SK-N-SH (cell line): ENCODE measurements around the gene CADM2. TPM values are rescaled to one million over a fixed set of nuclear protein-coding genes. Genes with fewer than 3 reads are reported as not detected.

Source experiments
- CTCF ChIA-PET: fragments of 300-600, 350-600 bp; formaldehyde crosslinking; extraction: SDS; loops from one replicate; lab custom pipeline; 2021; lab: Yijun Ruan, JAX
- POLR2A ChIA-PET: fragments of 350-600 bp; sonication (Branson Sonifier 250); formaldehyde crosslinking; extraction: SDS; loops from one replicate; lab custom pipeline; 2020; ENCODE audit warnings: antibody characterized with exemption, inconsistent platforms; lab: Yijun Ruan, JAX
- DNase-seq: peaks from one replicate; pipeline ENCODE4 v3.0.0; 2012
- H2AFZ ChIP-seq: fragments of 200-600 bp; sonication (generic); 2 replicates; pipeline ENCODE4 v1.8.1; 2016; ENCODE audit warnings: antibody characterized with exemption, mild to moderate bottlenecking, low read depth
- H3F3A ChIP-seq: fragments of 200-600 bp; sonication (generic); replicated peaks from 2 replicates; pipeline ENCODE3; 2016; ENCODE audit warnings: antibody characterized with exemption, mild to moderate bottlenecking; ENCODE audit not compliant: insufficient read depth
- H3K27ac ChIP-seq, 2 experiments: fragments of 200-500 bp in 1 of 2; fragments of 200-600 bp in 1 of 2; sonication (Bioruptor generic) in 1 of 2; sonication (generic), shearing (Covaris generic) in 1 of 2; 2 replicates each; pipeline versions ENCODE4 v1.5.1 to v1.6.1; 2014 to 2016; ENCODE audit warnings: low read depth in 2 of 2, inconsistent platforms in 1 of 2, low read length in 1 of 2, mild to moderate bottlenecking in 1 of 2, mixed read lengths in 1 of 2
- H3K27me3 ChIP-seq: fragments of 200-600 bp; sonication (generic), shearing (Covaris generic); 2 replicates; pipeline ENCODE4 v1.6.1; 2016; ENCODE audit warnings: mixed run types; ENCODE audit not compliant: insufficient read depth
- H3K36me3 ChIP-seq, 2 experiments: fragments of 200-500 bp in 1 of 2; fragments of 200-600 bp in 1 of 2; sonication (Bioruptor generic) in 1 of 2; sonication (generic) in 1 of 2; replicated peaks in 1 of 2; 2 replicates each; pipeline versions ENCODE3 to v1.5.1; 2014 to 2016; ENCODE audit warnings: low read length in 1 of 2, mild to moderate bottlenecking in 1 of 2; ENCODE audit not compliant: insufficient read depth in 2 of 2, control insufficient read depth in 1 of 2
- H3K4me1 ChIP-seq, 2 experiments: fragments of 200-500 bp in 1 of 2; fragments of 200-600 bp in 1 of 2; sonication (Bioruptor generic) in 1 of 2; sonication (generic), shearing (Covaris generic) in 1 of 2; 2 replicates each; pipeline versions ENCODE4 v1.5.1 to v1.6.1; 2014 to 2016; ENCODE audit warnings: low read depth in 1 of 2, low read length in 1 of 2, mixed run types in 1 of 2; ENCODE audit not compliant: insufficient read depth in 2 of 2, control insufficient read depth in 1 of 2
- H3K4me2 ChIP-seq: fragments of 200-600 bp; sonication (generic), shearing (Covaris generic); 2 replicates; pipeline ENCODE4 v1.6.1; 2017; ENCODE audit warnings: mixed run types
- H3K4me3 ChIP-seq, 2 experiments: fragments of 200-500 bp in 1 of 2; fragments of 200-600 bp in 1 of 2; sonication (Bioruptor generic) in 1 of 2; sonication (generic), shearing (Covaris generic) in 1 of 2; 2 replicates each; pipeline versions ENCODE4 v1.5.1 to v1.8.1; 2014 to 2016; ENCODE audit warnings: low read depth in 2 of 2, inconsistent platforms in 1 of 2, low read length in 1 of 2, mild to moderate bottlenecking in 1 of 2, mixed read lengths in 1 of 2, moderate library complexity in 1 of 2
- H3K79me2 ChIP-seq: fragments of 200-600 bp; sonication (generic); 2 replicates; pipeline ENCODE4 v1.8.1; 2017; ENCODE audit warnings: mild to moderate bottlenecking; ENCODE audit not compliant: insufficient read depth
- H3K9ac ChIP-seq: fragments of 200-600 bp; sonication (generic); 2 replicates; pipeline ENCODE4 v1.6.1; 2017; ENCODE audit warnings: mixed run types
- H3K9me2 ChIP-seq: fragments of 200-600 bp; sonication (generic); 2 replicates; pipeline ENCODE4 v1.6.1; 2017; ENCODE audit warnings: mixed run types
- H3K9me3 ChIP-seq: fragments of 200-600 bp; sonication (generic); 2 replicates; pipeline ENCODE4 v1.6.1; 2017; ENCODE audit warnings: mixed run types, mild to moderate bottlenecking, moderate library complexity
- H4K20me1 ChIP-seq: fragments of 200-600 bp; sonication (generic); 2 replicates; pipeline ENCODE4 v1.6.1; 2017; ENCODE audit warnings: mild to moderate bottlenecking, mixed run types; ENCODE audit not compliant: insufficient read depth
- ELF1 ChIP-seq: IDR thresholded peaks from 2 replicates; pipeline ENCODE4 v1.4.0; 2012
- EP300 ChIP-seq, 2 experiments: IDR thresholded peaks; 2 replicates each; pipeline versions ENCODE4 v1.4.0 to v1.6.1; 2012; ENCODE audit warnings: borderline replicate concordance in 1 of 2, low read depth in 1 of 2, low read length in 1 of 2
- FOSL2 ChIP-seq: IDR thresholded peaks from 2 replicates; pipeline ENCODE4 v1.4.0; 2012; ENCODE audit warnings: low read depth, mild to moderate bottlenecking, moderate library complexity, borderline replicate concordance
- GATA2 ChIP-seq: sonication (generic); formaldehyde crosslinking; IDR thresholded peaks from 2 replicates; pipeline ENCODE4 v1.5.0; 2020; ENCODE audit warnings: mild to moderate bottlenecking, missing genetic modification reagents
- NRF1 ChIP-seq: IDR thresholded peaks from 2 replicates; pipeline ENCODE4 v1.6.1; 2012; ENCODE audit warnings: low read depth, mild to moderate bottlenecking, low read length
- POLR2AphosphoS5 ChIP-seq: IDR thresholded peaks from 2 replicates; pipeline ENCODE4 v1.6.1; 2012; ENCODE audit warnings: low read depth, low read length
- RCOR1 ChIP-seq: fragments of 150-350 bp; IDR thresholded peaks from 2 replicates; pipeline ENCODE4 v1.6.1; 2017; ENCODE audit warnings: antibody characterized with exemption, low read length
- RXRA ChIP-seq: IDR thresholded peaks from 2 replicates; pipeline ENCODE4 v1.4.0; 2012; ENCODE audit warnings: low read depth, mild to moderate bottlenecking, borderline replicate concordance
- SIN3A ChIP-seq: IDR thresholded peaks from 2 replicates; pipeline ENCODE4 v1.6.1; 2012; ENCODE audit warnings: low read depth, mild to moderate bottlenecking, low read length, moderate library complexity, borderline replicate concordance
- TAF1 ChIP-seq: IDR thresholded peaks from 2 replicates; pipeline ENCODE4 v1.6.1; 2012; ENCODE audit warnings: low read depth, mild to moderate bottlenecking, low read length, moderate library complexity, borderline replicate concordance
- TEAD4 ChIP-seq: IDR thresholded peaks from 2 replicates; pipeline ENCODE4 v1.4.0; 2012; ENCODE audit warnings: mild to moderate bottlenecking, borderline replicate concordance; ENCODE audit not compliant: insufficient read depth
- WGBS: methylation state at CpG from one replicate; pipeline ENCODE4 v1.1.6; 2017; ENCODE audit warnings: low lambda C conversion rate; 5-methylcytosine and 5-hydroxymethylcytosine counted together
- polyA plus RNA-seq, 3 experiments: library from polyadenylated mRNA; depleted of rRNA; stranded (reverse); fragments of >200 nt; gene quantifications; 2 replicates each; pipeline ENCODE4 v1.2.3, GENCODE V29; 2012
- TF ChIP-seq, protein P1 (sequence below): IDR thresholded peaks from 2 replicates; pipeline ENCODE4 v1.6.1; 2012; ENCODE audit warnings: mild to moderate bottlenecking, low read depth, low read length, moderate library complexity
- TF ChIP-seq, protein P2 (sequence below): fragments of 150-350 bp; IDR thresholded peaks from 2 replicates; pipeline ENCODE4 v1.6.1; 2017; ENCODE audit warnings: antibody characterized with exemption, low read length, low read depth, borderline replicate concordance
- TF ChIP-seq, protein P3 (sequence below): IDR thresholded peaks from 2 replicates; pipeline ENCODE4 v1.4.0; 2012; ENCODE audit warnings: low read depth, borderline replicate concordance

Gene CADM2
- polyA plus RNA-seq, 1 of the 3 experiments (the other 2 are of a cell fraction), result 0.46 TPM

DNA sequence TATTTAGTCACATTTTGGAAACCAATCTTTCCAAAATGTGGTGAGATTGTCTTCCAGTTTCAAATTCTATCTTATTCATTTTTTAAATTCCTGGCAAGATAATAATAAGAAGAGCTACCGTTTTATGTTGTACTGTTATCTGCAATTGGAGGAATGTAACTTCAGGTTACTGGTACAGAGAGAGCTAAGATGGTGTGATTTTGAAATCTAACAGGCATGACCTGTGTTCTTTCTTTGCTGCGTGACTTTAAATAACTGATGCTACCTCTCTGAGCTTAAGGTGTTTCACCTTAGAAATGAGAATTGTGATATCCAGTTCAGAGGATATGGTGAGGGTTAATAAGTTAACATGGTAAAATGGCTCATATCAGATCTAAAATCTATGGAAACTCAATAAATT lies 21.7 kb downstream of the CADM2 start:
- Histone ChIP-seq H3F3A (no peaks in the 10 kb centered on the region), H3K9me2 (no peaks in the 10 kb centered on the region), H3K4me3 (no peak overlapping the region), H3K27ac (peak overlapping the region in 1 of 2 experiments; percentile 82; a peak in 2 of 4 replicates), H2AFZ (no peak overlapping the region), H3K4me1 (no peaks in the 10 kb centered on the region; a peak in 2 of 4 replicates), H3K9ac (no peak overlapping the region), H3K9me3 (no peaks in the 10 kb centered on the region), H3K27me3 (no peaks in the 10 kb centered on the region), H4K20me1 (no peaks in the 10 kb centered on the region), H3K36me3 (no peaks in the 10 kb centered on the region), H3K4me2 (no peak overlapping the region), H3K79me2 (no peaks in the 10 kb centered on the region)
- 14% methylated on average over 2 of the region's 2 CpGs for WGBS
- CTCF ChIA-PET, result no interaction called here
- TF ChIP-seq POLR2AphosphoS5, result no peak
- no peak for TF ChIP-seq RCOR1
- TF ChIP-seq ELF1, result no peak
- TF ChIP-seq, protein P1, sequence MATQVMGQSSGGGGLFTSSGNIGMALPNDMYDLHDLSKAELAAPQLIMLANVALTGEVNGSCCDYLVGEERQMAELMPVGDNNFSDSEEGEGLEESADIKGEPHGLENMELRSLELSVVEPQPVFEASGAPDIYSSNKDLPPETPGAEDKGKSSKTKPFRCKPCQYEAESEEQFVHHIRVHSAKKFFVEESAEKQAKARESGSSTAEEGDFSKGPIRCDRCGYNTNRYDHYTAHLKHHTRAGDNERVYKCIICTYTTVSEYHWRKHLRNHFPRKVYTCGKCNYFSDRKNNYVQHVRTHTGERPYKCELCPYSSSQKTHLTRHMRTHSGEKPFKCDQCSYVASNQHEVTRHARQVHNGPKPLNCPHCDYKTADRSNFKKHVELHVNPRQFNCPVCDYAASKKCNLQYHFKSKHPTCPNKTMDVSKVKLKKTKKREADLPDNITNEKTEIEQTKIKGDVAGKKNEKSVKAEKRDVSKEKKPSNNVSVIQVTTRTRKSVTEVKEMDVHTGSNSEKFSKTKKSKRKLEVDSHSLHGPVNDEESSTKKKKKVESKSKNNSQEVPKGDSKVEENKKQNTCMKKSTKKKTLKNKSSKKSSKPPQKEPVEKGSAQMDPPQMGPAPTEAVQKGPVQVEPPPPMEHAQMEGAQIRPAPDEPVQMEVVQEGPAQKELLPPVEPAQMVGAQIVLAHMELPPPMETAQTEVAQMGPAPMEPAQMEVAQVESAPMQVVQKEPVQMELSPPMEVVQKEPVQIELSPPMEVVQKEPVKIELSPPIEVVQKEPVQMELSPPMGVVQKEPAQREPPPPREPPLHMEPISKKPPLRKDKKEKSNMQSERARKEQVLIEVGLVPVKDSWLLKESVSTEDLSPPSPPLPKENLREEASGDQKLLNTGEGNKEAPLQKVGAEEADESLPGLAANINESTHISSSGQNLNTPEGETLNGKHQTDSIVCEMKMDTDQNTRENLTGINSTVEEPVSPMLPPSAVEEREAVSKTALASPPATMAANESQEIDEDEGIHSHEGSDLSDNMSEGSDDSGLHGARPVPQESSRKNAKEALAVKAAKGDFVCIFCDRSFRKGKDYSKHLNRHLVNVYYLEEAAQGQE, result no peak
- no peak for TF ChIP-seq RXRA
- TF ChIP-seq TEAD4, result no peak
- POLR2A ChIA-PET, result no interaction called here
- DNase-seq, result no peak

DNA sequence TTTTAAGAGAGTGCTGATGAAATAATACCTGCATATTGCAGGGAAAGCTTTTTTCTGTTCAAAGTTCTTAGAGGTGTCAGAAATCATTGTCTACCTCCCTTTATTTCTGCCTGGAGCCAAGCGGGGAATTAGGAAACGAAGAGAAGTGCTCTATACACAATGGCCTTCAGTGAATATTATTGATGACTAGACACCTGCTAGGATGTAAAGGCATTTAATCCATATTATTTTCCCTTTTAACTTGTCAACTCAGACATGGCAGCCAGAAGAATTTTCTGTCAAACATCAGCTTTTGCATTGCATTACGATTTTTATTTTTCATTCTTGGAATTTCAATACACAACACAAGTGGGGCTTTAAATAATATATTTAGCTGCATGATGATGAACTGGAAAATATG lies 24.7 kb downstream of the CADM2 start:
- Histone ChIP-seq H3K9me2 (no peaks in the 10 kb centered on the region), H3K36me3 (no peaks in the 10 kb centered on the region), H3K4me1 (peaks cover 0 to 2% of the 10 kb centered on the region in 2 experiments; a peak in 2 of 4 replicates), H3K9ac (no peak overlapping the region), H3K27ac (no peak overlapping the region), H4K20me1 (no peaks in the 10 kb centered on the region), H3F3A (no peaks in the 10 kb centered on the region), H3K4me2 (no peak overlapping the region), H3K9me3 (no peaks in the 10 kb centered on the region), H3K79me2 (no peaks in the 10 kb centered on the region), H2AFZ (no peak overlapping the region), H3K4me3 (no peak overlapping the region), H3K27me3 (no peaks in the 10 kb centered on the region)
- no peak for DNase-seq
- ChIA-PET CTCF (no interaction called here), POLR2A (no interaction called here)
- 49% methylated on average over 3 of the region's 3 CpGs for WGBS
- TF ChIP-seq POLR2AphosphoS5 (no peak), GATA2 (CRISPR knock-in tag) (no peak), FOSL2 (no peak), TEAD4 (no peak), NRF1 (no peak), SIN3A (no peak), TAF1 (no peak), EP300 (IDR thresholded peaks at IDR 0.05; ENCODE audit: borderline replicate concordance in 1 of 2, low read depth in 1 of 2, low read length in 1 of 2) (no peak), RXRA (no peak)
- TF ChIP-seq, protein P2, sequence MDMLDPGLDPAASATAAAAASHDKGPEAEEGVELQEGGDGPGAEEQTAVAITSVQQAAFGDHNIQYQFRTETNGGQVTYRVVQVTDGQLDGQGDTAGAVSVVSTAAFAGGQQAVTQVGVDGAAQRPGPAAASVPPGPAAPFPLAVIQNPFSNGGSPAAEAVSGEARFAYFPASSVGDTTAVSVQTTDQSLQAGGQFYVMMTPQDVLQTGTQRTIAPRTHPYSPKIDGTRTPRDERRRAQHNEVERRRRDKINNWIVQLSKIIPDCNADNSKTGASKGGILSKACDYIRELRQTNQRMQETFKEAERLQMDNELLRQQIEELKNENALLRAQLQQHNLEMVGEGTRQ, result no peak
- TF ChIP-seq, protein P3, sequence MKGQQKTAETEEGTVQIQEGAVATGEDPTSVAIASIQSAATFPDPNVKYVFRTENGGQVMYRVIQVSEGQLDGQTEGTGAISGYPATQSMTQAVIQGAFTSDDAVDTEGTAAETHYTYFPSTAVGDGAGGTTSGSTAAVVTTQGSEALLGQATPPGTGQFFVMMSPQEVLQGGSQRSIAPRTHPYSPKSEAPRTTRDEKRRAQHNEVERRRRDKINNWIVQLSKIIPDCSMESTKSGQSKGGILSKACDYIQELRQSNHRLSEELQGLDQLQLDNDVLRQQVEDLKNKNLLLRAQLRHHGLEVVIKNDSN, result no peak
